ENCODE results near the gene CORO1C.
A peak's percentile ranks its signal among the peaks of the same experiment; 100 is the strongest.

The CORO1C gene

DNA sequence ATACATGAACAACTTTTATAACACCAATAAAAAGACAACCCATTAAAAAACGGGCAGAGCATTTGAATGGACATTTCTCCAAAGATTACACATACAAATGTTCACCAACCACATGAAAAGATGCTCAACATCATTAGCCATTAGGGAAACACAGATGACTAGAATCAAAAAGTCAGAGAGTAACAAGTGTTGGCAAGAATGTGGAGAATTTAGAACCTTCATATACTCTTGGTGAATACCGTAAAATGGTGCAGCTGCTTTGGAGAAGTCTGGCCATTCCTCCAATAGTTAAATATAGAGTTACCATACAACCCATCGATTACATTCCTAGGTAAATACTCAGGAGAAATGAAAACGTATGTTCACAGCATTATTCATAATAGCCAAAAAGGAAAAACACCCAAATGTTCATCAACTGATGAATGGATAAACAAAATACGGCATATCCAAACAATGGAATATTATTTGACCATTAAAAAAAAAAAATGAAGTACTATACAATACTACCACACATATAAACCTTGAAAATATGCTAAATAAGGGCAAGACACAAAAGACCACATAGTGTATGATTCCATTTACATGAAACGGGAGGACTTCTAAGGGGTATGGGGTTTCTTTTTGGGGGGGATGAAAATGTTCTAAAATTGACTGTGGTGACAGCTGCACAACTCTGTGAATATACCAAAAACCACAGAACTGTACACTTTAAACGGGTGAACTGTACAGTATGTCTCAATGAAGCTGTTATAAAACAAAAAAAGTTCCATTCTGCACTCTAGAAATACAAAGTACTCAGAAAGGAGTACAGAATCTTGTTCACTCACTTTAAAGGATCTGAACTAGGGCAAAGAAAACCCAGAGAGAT is 3.2 kb downstream of the CORO1C start:
- H4K12ac ChIP-seq (ENCODE audit: low read depth, low read length): no peak overlapping the region
- H2BK120ac ChIP-seq (ENCODE audit: insufficient read depth, low read length, poor library complexity): no peak overlapping the region
- H3K36me3 ChIP-seq (ENCODE audit: control insufficient read depth in 1 of 2, insufficient read depth in 2 of 2, low read length in 2 of 2): no peaks in the 10 kb centered on the region
- DNase-seq: no peak
- H3K9me3 ChIP-seq (ENCODE audit: insufficient read depth, low read depth, low read length): no peaks in the 10 kb centered on the region
- no peak overlapping the region for H4K91ac ChIP-seq (ENCODE audit: low read depth, low read length)
- H3K23ac ChIP-seq (ENCODE audit: low read length): no peak overlapping the region
- H2BK5ac ChIP-seq (ENCODE audit: low read depth, low read length, poor library complexity): no peak overlapping the region
- peaks cover 6 to 11% of the 10 kb centered on the region in 2 experiments for H3K4me1 ChIP-seq (ENCODE audit: control insufficient read depth in 1 of 2, insufficient read depth in 2 of 2, low read length in 2 of 2)
- H3K27me3 ChIP-seq (ENCODE audit: insufficient read depth, low read length): no peaks in the 10 kb centered on the region
- H2BK12ac ChIP-seq (ENCODE audit: low read length): no peak overlapping the region
- H3K79me1 ChIP-seq (ENCODE audit: low read length): peaks cover 20% of the 10 kb centered on the region
- no peak overlapping the region for H3K9ac ChIP-seq (ENCODE audit: low read length)
- H2AFZ ChIP-seq (ENCODE audit: insufficient read depth, low read length, poor library complexity): no peak overlapping the region
- no peak overlapping the region for H3K14ac ChIP-seq (ENCODE audit: low read length)
- no peak overlapping the region for H2AK5ac ChIP-seq (ENCODE audit: low read length)
- peak overlapping the region; percentile 93 for H3K4ac ChIP-seq (ENCODE audit: low read depth, low read length)
- no peak overlapping the region for H4K8ac ChIP-seq (ENCODE audit: low read depth, low read length)
- no peak overlapping the region for H3K4me3 ChIP-seq (ENCODE audit: low read depth, low read length)
- no peak overlapping the region for H3K4me2 ChIP-seq (ENCODE audit: low read length)
- no CpG with 5 or more reads among the region's 7 CpGs for whole genome bisulfite sequencing (ENCODE audit: extremely low coverage, insufficient coverage, insufficient read length)
- peaks cover 29% of the 10 kb centered on the region for H3K79me2 ChIP-seq (ENCODE audit: control insufficient read depth, insufficient read depth, low read length, poor library complexity)
- no peak overlapping the region for H3K18ac ChIP-seq (ENCODE audit: low read length)
- H3K27ac ChIP-seq (ENCODE audit: low read depth, low read length): no peak overlapping the region

DNA sequence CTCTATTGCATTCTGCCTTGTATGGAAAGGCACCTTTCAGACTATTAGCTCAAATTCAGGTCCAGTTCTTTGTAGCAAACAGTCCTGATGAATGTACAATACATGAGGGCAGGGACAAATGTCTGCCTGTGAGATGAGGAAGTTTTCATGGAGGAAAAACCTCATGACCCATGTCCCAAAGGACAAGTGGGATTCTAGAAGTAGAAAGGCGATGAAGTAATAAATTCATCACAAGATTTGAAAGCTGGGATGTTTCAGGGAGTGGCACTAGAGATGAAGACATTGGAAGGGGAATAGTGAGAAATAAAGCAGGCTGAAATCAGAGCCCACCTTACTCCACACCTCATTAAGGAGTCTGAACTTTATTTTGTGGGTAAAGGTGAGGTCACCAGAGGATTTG is 4.2 kb downstream of the CORO1C start:
- no peak overlapping the region for H2BK12ac ChIP-seq (ENCODE audit: low read length)
- WGBS (ENCODE audit: extremely low coverage, insufficient coverage, insufficient read length): no CpG with 5 or more reads among the region's 1 CpG
- H4K8ac ChIP-seq (ENCODE audit: low read depth, low read length): no peak overlapping the region

GRCh38 chr12:108724890-108725151 is 6.5 kb downstream of the CORO1C start:
- no peak overlapping the region for H3K4me3 ChIP-seq (ENCODE audit: low read depth, low read length)
- no peak overlapping the region for H4K91ac ChIP-seq (ENCODE audit: low read depth, low read length)
- H3K4me2 ChIP-seq (ENCODE audit: low read length): no peak overlapping the region
- H4K12ac ChIP-seq (ENCODE audit: low read depth, low read length): no peak overlapping the region
- H3K79me1 ChIP-seq (ENCODE audit: low read length): peaks cover 2% of the 10 kb centered on the region
- peak overlapping the region; percentile 46 for H3K4ac ChIP-seq (ENCODE audit: low read depth, low read length)
- H3K23ac ChIP-seq (ENCODE audit: low read length): no peak overlapping the region
- no peak overlapping the region for H3K18ac ChIP-seq (ENCODE audit: low read length)
- H3K4me1 ChIP-seq (ENCODE audit: control insufficient read depth in 1 of 2, insufficient read depth in 2 of 2, low read length in 2 of 2): peaks cover 11 to 12% of the 10 kb centered on the region in 2 experiments
- no peak overlapping the region for H2BK12ac ChIP-seq (ENCODE audit: low read length)
- H3K9me3 ChIP-seq (ENCODE audit: insufficient read depth, low read depth, low read length): no peaks in the 10 kb centered on the region
- H2BK120ac ChIP-seq (ENCODE audit: insufficient read depth, low read length, poor library complexity): no peak overlapping the region
- H3K79me2 ChIP-seq (ENCODE audit: control insufficient read depth, insufficient read depth, low read length, poor library complexity): peaks cover 24% of the 10 kb centered on the region
- no peak overlapping the region for H2AFZ ChIP-seq (ENCODE audit: insufficient read depth, low read length, poor library complexity)
- no peaks in the 10 kb centered on the region for H3K36me3 ChIP-seq (ENCODE audit: control insufficient read depth in 1 of 2, insufficient read depth in 2 of 2, low read length in 2 of 2)
- no peak overlapping the region for H3K14ac ChIP-seq (ENCODE audit: low read length)
- H4K8ac ChIP-seq (ENCODE audit: low read depth, low read length): no peak overlapping the region
- H2BK5ac ChIP-seq (ENCODE audit: low read depth, low read length, poor library complexity): no peak overlapping the region
- no peak overlapping the region for H2AK5ac ChIP-seq (ENCODE audit: low read length)
- no peaks in the 10 kb centered on the region for H3K27me3 ChIP-seq (ENCODE audit: insufficient read depth, low read length)
- no peak overlapping the region for H3K27ac ChIP-seq (ENCODE audit: low read depth, low read length)
- no peak overlapping the region for H3K9ac ChIP-seq (ENCODE audit: low read length)
- no peak for DNase-seq

More for the DNA sequence above, 4.2 kb downstream of the CORO1C start:
- Histone ChIP-seq H3K9me3 (ENCODE audit: insufficient read depth, low read depth, low read length) (no peaks in the 10 kb centered on the region), H2BK5ac (ENCODE audit: low read depth, low read length, poor library complexity) (no peak overlapping the region), H2AFZ (ENCODE audit: insufficient read depth, low read length, poor library complexity) (no peak overlapping the region), H3K4me1 (ENCODE audit: control insufficient read depth in 1 of 2, insufficient read depth in 2 of 2, low read length in 2 of 2) (peaks cover 9% of the 10 kb centered on the region in 2 experiments), H3K14ac (ENCODE audit: low read length) (no peak overlapping the region), H3K4me3 (ENCODE audit: low read depth, low read length) (no peak overlapping the region), H3K27me3 (ENCODE audit: insufficient read depth, low read length) (no peaks in the 10 kb centered on the region), H2AK5ac (ENCODE audit: low read length) (no peak overlapping the region), H3K18ac (ENCODE audit: low read length) (no peak overlapping the region), H4K91ac (ENCODE audit: low read depth, low read length) (no peak overlapping the region), H3K4me2 (ENCODE audit: low read length) (no peak overlapping the region), H3K79me1 (ENCODE audit: low read length) (peaks cover 18% of the 10 kb centered on the region), H3K36me3 (ENCODE audit: control insufficient read depth in 1 of 2, insufficient read depth in 2 of 2, low read length in 2 of 2) (no peaks in the 10 kb centered on the region), H3K4ac (ENCODE audit: low read depth, low read length) (peak overlapping the region; percentile 95), H3K9ac (ENCODE audit: low read length) (no peak overlapping the region), H4K12ac (ENCODE audit: low read depth, low read length) (no peak overlapping the region), H3K23ac (ENCODE audit: low read length) (no peak overlapping the region), H3K27ac (ENCODE audit: low read depth, low read length) (no peak overlapping the region), H2BK120ac (ENCODE audit: insufficient read depth, low read length, poor library complexity) (no peak overlapping the region), H3K79me2 (ENCODE audit: control insufficient read depth, insufficient read depth, low read length, poor library complexity) (peaks cover 33% of the 10 kb centered on the region)
- no peak for DNase-seq

DNA sequence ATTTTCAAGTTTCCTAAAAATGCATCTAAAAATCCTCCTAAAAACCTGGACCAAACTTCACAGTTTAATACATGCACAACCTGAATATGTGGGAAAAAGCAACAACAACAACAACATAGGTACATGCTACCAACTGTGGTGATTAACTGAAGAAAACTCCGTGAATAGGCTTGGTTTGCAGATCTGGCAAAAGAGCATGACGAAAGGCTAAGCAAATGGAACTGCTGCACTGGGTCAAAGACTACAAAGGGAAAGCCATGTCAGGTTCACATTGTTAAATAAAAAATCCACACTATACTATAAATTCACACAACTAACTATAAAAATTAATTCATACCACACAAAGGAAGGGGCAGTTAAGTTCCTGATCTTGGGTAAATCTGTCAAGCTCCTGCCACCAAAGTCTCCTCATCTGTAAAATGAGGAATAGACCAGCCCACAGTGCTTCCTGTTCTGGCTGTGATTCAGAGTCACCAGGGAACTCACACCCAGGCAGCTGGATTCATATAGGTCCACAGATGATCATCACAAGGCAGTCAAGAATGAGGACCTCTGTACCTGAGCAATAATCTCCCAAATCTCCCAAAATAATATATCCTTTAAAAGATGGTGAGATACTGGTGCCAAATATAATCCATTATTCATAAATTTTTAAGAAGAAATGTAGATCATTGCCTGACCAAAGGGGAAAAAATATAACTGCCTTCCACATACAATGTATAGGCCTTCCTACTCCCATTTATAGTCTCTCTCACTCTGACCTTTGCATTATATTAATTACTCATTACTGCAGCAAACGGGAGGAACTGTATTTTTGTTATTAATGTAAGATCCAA is 7.0 kb downstream of the CORO1C start:
- no peak for DNase-seq
- no peak overlapping the region for H2BK12ac ChIP-seq (ENCODE audit: low read length)
- no peak overlapping the region for H3K18ac ChIP-seq (ENCODE audit: low read length)
- peaks cover 28% of the 10 kb centered on the region for H3K79me2 ChIP-seq (ENCODE audit: control insufficient read depth, insufficient read depth, low read length, poor library complexity)
- H3K14ac ChIP-seq (ENCODE audit: low read length): no peak overlapping the region
- no peak overlapping the region for H2AK5ac ChIP-seq (ENCODE audit: low read length)
- H3K4me3 ChIP-seq (ENCODE audit: low read depth, low read length): no peak overlapping the region
- no CpG with 5 or more reads among the region's 3 CpGs for WGBS (ENCODE audit: extremely low coverage, insufficient coverage, insufficient read length)
- H3K9ac ChIP-seq (ENCODE audit: low read length): no peak overlapping the region
- H3K9me3 ChIP-seq (ENCODE audit: insufficient read depth, low read depth, low read length): no peaks in the 10 kb centered on the region
- H3K4me2 ChIP-seq (ENCODE audit: low read length): no peak overlapping the region
- no peaks in the 10 kb centered on the region for H3K27me3 ChIP-seq (ENCODE audit: insufficient read depth, low read length)
- H2BK120ac ChIP-seq (ENCODE audit: insufficient read depth, low read length, poor library complexity): no peak overlapping the region
- no peak overlapping the region for H2AFZ ChIP-seq (ENCODE audit: insufficient read depth, low read length, poor library complexity)
- H3K4ac ChIP-seq (ENCODE audit: low read depth, low read length): peak overlapping the region; percentile 97
- no peak overlapping the region for H3K27ac ChIP-seq (ENCODE audit: low read depth, low read length)
- H2BK5ac ChIP-seq (ENCODE audit: low read depth, low read length, poor library complexity): no peak overlapping the region
- no peak overlapping the region for H4K8ac ChIP-seq (ENCODE audit: low read depth, low read length)
- H4K12ac ChIP-seq (ENCODE audit: low read depth, low read length): no peak overlapping the region
- H3K4me1 ChIP-seq (ENCODE audit: control insufficient read depth in 1 of 2, insufficient read depth in 2 of 2, low read length in 2 of 2): peaks cover 12 to 14% of the 10 kb centered on the region in 2 experiments
- H3K23ac ChIP-seq (ENCODE audit: low read length): no peak overlapping the region
- H4K91ac ChIP-seq (ENCODE audit: low read depth, low read length): no peak overlapping the region
- no peaks in the 10 kb centered on the region for H3K36me3 ChIP-seq (ENCODE audit: control insufficient read depth in 1 of 2, insufficient read depth in 2 of 2, low read length in 2 of 2)
- H3K79me1 ChIP-seq (ENCODE audit: low read length): peaks cover 2% of the 10 kb centered on the region
